Activated T-cell treated with anti-CD3 and anti-CD28 coated beads for 48 hours (primary cell): ENCODE data around the gene DBX2.
A peak's percentile ranks its signal among the peaks of the same experiment; 100 is the strongest.
"Not testable (repeated sequence)": the region's sequence is repeated elsewhere in the genome, so short reads cannot be mapped to it uniquely, and the experiment has no call there.

Experiments used
- DNase-seq: peaks from one replicate; pipeline ENCODE4 v3.0.0-alpha.2; 2020; ENCODE audit warnings: low read depth

The DBX2 gene

GRCh38 chr12:45050751-45051571 lies at the start of gene DBX2:
Gene DBX2 (minus strand): TSS chr12:45051099. CDS start chr12:45050927, 172 bp downstream.
- DNase-seq: peak; percentile 1

- no peak for DNase-seq
These were observed 47.9 kb upstream of the DBX2 start for GRCh38 chr12:45098766-45099165.

GRCh38 chr12:45095417-45095816 lies 44.5 kb upstream of the DBX2 start:
- DNase-seq: not testable (repeated sequence)

- DNase-seq: no peak
These were observed 42.2 kb upstream of the DBX2 start for GRCh38 chr12:45093051-45093450.

GRCh38 chr12:45089411-45090075 lies 38.6 kb upstream of the DBX2 start:
- no peak for DNase-seq

- DNase-seq: no peak
These were observed 37.7 kb upstream of the DBX2 start for GRCh38 chr12:45088608-45089007.

GRCh38 chr12:45084248-45084647 lies 33.3 kb upstream of the DBX2 start:
- DNase-seq: not testable (repeated sequence)

- no peak for DNase-seq
These were observed 26.4 kb upstream of the DBX2 start for GRCh38 chr12:45077251-45077650.

GRCh38 chr12:45076417-45077026 lies 25.6 kb upstream of the DBX2 start:
- no peak for DNase-seq

- DNase-seq: no peak
These were observed 24.8 kb upstream of the DBX2 start for GRCh38 chr12:45075587-45076282.

GRCh38 chr12:45065125-45065626 lies 14.3 kb upstream of the DBX2 start:
- no peak for DNase-seq

GRCh38 chr12:45060976-45061375 lies 10.1 kb upstream of the DBX2 start:
- no peak for DNase-seq

GRCh38 chr12:45051572-45052125 lies 750 bp upstream of the DBX2 start:
- DNase-seq: no peak

GRCh38 chr12:45049912-45050750 lies 768 bp downstream of the DBX2 start:
- DNase-seq: no peak

- no peak for DNase-seq
These were observed 8.3 kb downstream of the DBX2 start for GRCh38 chr12:45042599-45042998.

- DNase-seq: no peak
These were observed 9.9 kb downstream of the DBX2 start for GRCh38 chr12:45040977-45041376.

GRCh38 chr12:45039757-45040156 lies 11.1 kb downstream of the DBX2 start:
- no peak for DNase-seq

GRCh38 chr12:45034861-45035265 lies 16.0 kb downstream of the DBX2 start:
- no peak for DNase-seq

GRCh38 chr12:45017916-45018315 lies 33.0 kb downstream of the DBX2 start:
- DNase-seq: no peak

- no peak for DNase-seq
These were observed 36.5 kb downstream of the DBX2 start for GRCh38 chr12:45014396-45014795.

GRCh38 chr12:45012749-45013148 lies 38.1 kb downstream of the DBX2 start:
- DNase-seq: no peak
